ENCODE measurements around the gene ARGLU1. TPM values are rescaled to one million over a fixed set of nuclear protein-coding genes. Genes with fewer than 3 reads are reported as not detected.

Gene ARGLU1
- total RNA-seq, 1 donor from 2014 or later: 56.9 TPM

GRCh38 chr13:106586648-106587166, 18.8 kb upstream of the ARGLU1 start:
- FAIRE-seq (no peak), DNase-seq (ENCODE audit: low read depth) (no peak)
- Histone ChIP-seq H3K79me2 (ENCODE audit: insufficient read depth, low read length) (no peaks in the 10 kb centered on the region), H3K27me3 (ENCODE audit: insufficient read depth, low read length) (no peaks in the 10 kb centered on the region), H2AFZ (ENCODE audit: low read depth, low read length) (no peak overlapping the region), H3K4me1 (ENCODE audit: insufficient read depth, low read length) (no peaks in the 10 kb centered on the region), H3K9me3 (ENCODE audit: insufficient read depth, low read depth, low read length) (peaks cover 3% of the 10 kb centered on the region), H3K4me2 (ENCODE audit: low read length) (no peak overlapping the region), H3K27ac (ENCODE audit: low read depth, low read length) (no peak overlapping the region), H3K4me3 (ENCODE audit: insufficient read depth, low read depth, low read length) (no peak overlapping the region), H3K36me3 (ENCODE audit: insufficient read depth, low read length) (no peaks in the 10 kb centered on the region), H4K20me1 (ENCODE audit: insufficient read depth, low read length) (no peaks in the 10 kb centered on the region), H3K9ac (ENCODE audit: low read length) (no peak overlapping the region)
- Mint-ChIP-seq H3K27ac (ENCODE audit: unreplicated experiment) (no peak overlapping the region), H3K36me3 (ENCODE audit: low read depth, unreplicated experiment) (no peaks in the 10 kb centered on the region), H3K27me3 (ENCODE audit: low read depth, unreplicated experiment) (peaks cover 5% of the 10 kb centered on the region), H3K9me3 (ENCODE audit: unreplicated experiment) (peaks cover 12% of the 10 kb centered on the region), H3K4me3 (ENCODE audit: unreplicated experiment) (no peak overlapping the region), H3K4me1 (ENCODE audit: low read depth, unreplicated experiment) (no peaks in the 10 kb centered on the region)
- TF ChIP-seq CTCF (IDR thresholded peaks at IDR 0.05; ENCODE audit: insufficient read depth, low read depth, low read length): no peak
- TF ChIP-seq EZH2 (IDR thresholded peaks at IDR 0.05; ENCODE audit: insufficient read depth, low read length): no peak

- no peak overlapping the region for H3K27ac Mint-ChIP-seq (ENCODE audit: unreplicated experiment)
- H3K27me3 Mint-ChIP-seq (ENCODE audit: low read depth, unreplicated experiment): no peaks in the 10 kb centered on the region
Observed at GRCh38 chr13:106581225-106581624, 13.3 kb upstream of the ARGLU1 start.

More at GRCh38 chr13:106581225-106581624, 13.3 kb upstream of the ARGLU1 start:
- FAIRE-seq: no peak
- H3K36me3 ChIP-seq (ENCODE audit: insufficient read depth, low read length): no peaks in the 10 kb centered on the region
- Mint-ChIP-seq H3K4me1 (ENCODE audit: low read depth, unreplicated experiment) (no peaks in the 10 kb centered on the region), H3K9me3 (ENCODE audit: unreplicated experiment) (peaks cover 10% of the 10 kb centered on the region), H3K36me3 (ENCODE audit: low read depth, unreplicated experiment) (no peaks in the 10 kb centered on the region), H3K4me3 (ENCODE audit: unreplicated experiment) (no peak overlapping the region)
- DNase-seq (ENCODE audit: low read depth): no peak
- no peak overlapping the region for H3K4me3 ChIP-seq (ENCODE audit: insufficient read depth, low read depth, low read length)
- H3K27ac ChIP-seq (ENCODE audit: low read depth, low read length): no peak overlapping the region
- TF ChIP-seq CTCF (IDR thresholded peaks at IDR 0.05; ENCODE audit: insufficient read depth, low read depth, low read length) (no peak), EZH2 (IDR thresholded peaks at IDR 0.05; ENCODE audit: insufficient read depth, low read length) (no peak)
- H3K9ac ChIP-seq (ENCODE audit: low read length): no peak overlapping the region
- H3K27me3 ChIP-seq (ENCODE audit: insufficient read depth, low read length): no peaks in the 10 kb centered on the region
- H2AFZ ChIP-seq (ENCODE audit: low read depth, low read length): no peak overlapping the region
- H3K79me2 ChIP-seq (ENCODE audit: insufficient read depth, low read length): no peaks in the 10 kb centered on the region
- H3K9me3 ChIP-seq (ENCODE audit: insufficient read depth, low read depth, low read length): peaks cover 3% of the 10 kb centered on the region
- no peaks in the 10 kb centered on the region for H3K4me1 ChIP-seq (ENCODE audit: insufficient read depth, low read length)
- no peaks in the 10 kb centered on the region for H4K20me1 ChIP-seq (ENCODE audit: insufficient read depth, low read length)
- H3K4me2 ChIP-seq (ENCODE audit: low read length): no peak overlapping the region
